ENCODE results near the gene ATP8B4. TPM values are rescaled to one million over a fixed set of nuclear protein-coding genes. Genes with fewer than 3 reads are reported as not detected.

Gene ATP8B4
- total and polyA plus RNA-seq, 2 of the 8 experiments (the other 6 are each of a cell fraction or from before 2014, with no cell fraction given): 0.17 to 0.24 TPM

DNA sequence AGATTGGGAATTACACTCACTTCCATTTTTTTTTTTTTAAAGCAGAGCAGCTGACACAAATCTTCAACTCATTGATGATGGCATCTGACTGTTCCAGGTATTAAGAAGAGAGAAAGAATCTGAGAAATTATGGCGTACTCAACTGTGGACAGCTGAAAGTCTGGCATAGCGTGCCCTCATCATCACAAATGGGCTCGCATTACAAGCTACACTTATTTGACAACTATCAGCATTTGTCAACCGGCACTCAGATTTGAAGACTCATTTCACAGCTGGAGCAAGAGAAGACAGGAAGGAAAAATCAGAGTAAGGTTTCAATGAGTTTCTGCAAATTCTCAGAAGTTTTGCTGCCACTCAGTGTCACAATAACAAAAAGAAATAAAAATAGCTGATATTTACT lies 235.9 kb downstream of the ATP8B4 start:
- no peak overlapping the region for H2AK5ac ChIP-seq (ENCODE audit: low read depth, low read length)
- no peak overlapping the region for H3K9ac ChIP-seq (replicated peaks in 1 of 4; ENCODE audit: extremely low read depth in 1 of 4, low read depth in 3 of 4, low read length in 3 of 4)
- no peaks in the 10 kb centered on the region for H3K27me3 ChIP-seq (replicated peaks in 1 of 4; ENCODE audit: control insufficient read depth in 3 of 4, extremely low read depth in 1 of 4, insufficient read depth in 3 of 4, low read length in 3 of 4)
- ChIA-PET POLR2A (ENCODE audit: partially characterized antibody) (no interaction called here), CTCF (ENCODE audit: partially characterized antibody) (interaction anchor here (0.7 to 2.8 kb wide), 5 partner anchors 28 to 798 kb away, joined by 3 to 9 read pairs (median 3); no protein-coding TSS in a partner anchor)
- no peak overlapping the region for H3K4ac ChIP-seq (replicated peaks; ENCODE audit: insufficient read length, low read depth, low read length)
- no peak for DNase-seq (ENCODE audit: low read depth in 1 of 2, low spot score in 2 of 2)
- H3K56ac ChIP-seq (replicated peaks; ENCODE audit: insufficient read length, low read depth, low read length): no peak overlapping the region
- H3K4me2 ChIP-seq (ENCODE audit: insufficient read depth in 1 of 2, low read depth in 2 of 2, low read length in 2 of 2): no peak overlapping the region
- no peak overlapping the region for H2BK15ac ChIP-seq (ENCODE audit: low read length)
- no peak overlapping the region for H4K8ac ChIP-seq (ENCODE audit: extremely low read depth, insufficient read depth, low read length)
- H3K36me3 ChIP-seq (ENCODE audit: control insufficient read depth in 2 of 4, insufficient read depth in 4 of 4, low read length in 3 of 4): no peaks in the 10 kb centered on the region
- H3K9me3 ChIP-seq (ENCODE audit: insufficient read depth in 2 of 2, low read depth in 1 of 2, low read length in 1 of 2): no peaks in the 10 kb centered on the region
- peaks cover 0 to 5% (median 0%) of the 10 kb centered on the region in 4 experiments; a peak in 3 of 7 replicates for H3K4me1 ChIP-seq (replicated peaks in 1 of 4; ENCODE audit: control insufficient read depth in 3 of 4, insufficient read depth in 4 of 4, low read length in 3 of 4)
- no peaks in the 10 kb centered on the region for H3K79me2 ChIP-seq (ENCODE audit: control insufficient read depth in 1 of 2, insufficient read depth in 2 of 2, low read length in 2 of 2)
- H3K4me3 ChIP-seq (ENCODE audit: extremely low read depth in 1 of 4, insufficient read depth in 2 of 4, low read depth in 3 of 4, low read length in 4 of 4): no peak overlapping the region
- H2BK120ac ChIP-seq (replicated peaks; ENCODE audit: low read depth, low read length): no peak overlapping the region
- FAIRE-seq: no peak
- no peak overlapping the region for H4K5ac ChIP-seq (ENCODE audit: insufficient read length, low read depth, low read length)
- no peak overlapping the region for H3K18ac ChIP-seq (ENCODE audit: extremely low read depth, low read length)
- H2BK20ac ChIP-seq (ENCODE audit: low read length): no peak overlapping the region
- H4K91ac ChIP-seq (replicated peaks; ENCODE audit: insufficient read length, low read length): no peak overlapping the region
- H4K20me1 ChIP-seq (replicated peaks in 1 of 2; ENCODE audit: control insufficient read depth in 1 of 2, insufficient read depth in 2 of 2, low read length in 2 of 2): no peaks in the 10 kb centered on the region
- H3K14ac ChIP-seq (ENCODE audit: insufficient read length): no peak overlapping the region
- H3K23me2 ChIP-seq (ENCODE audit: low read depth, low read length): no peaks in the 10 kb centered on the region
- H2BK12ac ChIP-seq (ENCODE audit: low read depth, low read length): no peak overlapping the region
- 89% methylated on average over 4 of the region's 4 CpGs; no CpG with 5 or more reads in 1 of the 2 experiments for WGBS, 2 experiments (ENCODE audit: extremely low coverage in 1 of 2, insufficient coverage in 1 of 2, insufficient read length in 1 of 2, insufficient replicate concordance in 2 of 2, low coverage in 1 of 2, low lambda C conversion rate in 2 of 2, missing lambda C conversion rate in 1 of 2)
- H3K23ac ChIP-seq (ENCODE audit: insufficient read length): no peak overlapping the region
- no peak overlapping the region for H2AFZ ChIP-seq (ENCODE audit: low read length)
- no peaks in the 10 kb centered on the region for H3K79me1 ChIP-seq (ENCODE audit: low read depth, low read length)
- H3K27ac ChIP-seq (ENCODE audit: low read depth, low read length): no peak overlapping the region
- no peak overlapping the region for H2BK5ac ChIP-seq (ENCODE audit: low read depth, low read length)
- TF ChIP-seq, protein P1, sequence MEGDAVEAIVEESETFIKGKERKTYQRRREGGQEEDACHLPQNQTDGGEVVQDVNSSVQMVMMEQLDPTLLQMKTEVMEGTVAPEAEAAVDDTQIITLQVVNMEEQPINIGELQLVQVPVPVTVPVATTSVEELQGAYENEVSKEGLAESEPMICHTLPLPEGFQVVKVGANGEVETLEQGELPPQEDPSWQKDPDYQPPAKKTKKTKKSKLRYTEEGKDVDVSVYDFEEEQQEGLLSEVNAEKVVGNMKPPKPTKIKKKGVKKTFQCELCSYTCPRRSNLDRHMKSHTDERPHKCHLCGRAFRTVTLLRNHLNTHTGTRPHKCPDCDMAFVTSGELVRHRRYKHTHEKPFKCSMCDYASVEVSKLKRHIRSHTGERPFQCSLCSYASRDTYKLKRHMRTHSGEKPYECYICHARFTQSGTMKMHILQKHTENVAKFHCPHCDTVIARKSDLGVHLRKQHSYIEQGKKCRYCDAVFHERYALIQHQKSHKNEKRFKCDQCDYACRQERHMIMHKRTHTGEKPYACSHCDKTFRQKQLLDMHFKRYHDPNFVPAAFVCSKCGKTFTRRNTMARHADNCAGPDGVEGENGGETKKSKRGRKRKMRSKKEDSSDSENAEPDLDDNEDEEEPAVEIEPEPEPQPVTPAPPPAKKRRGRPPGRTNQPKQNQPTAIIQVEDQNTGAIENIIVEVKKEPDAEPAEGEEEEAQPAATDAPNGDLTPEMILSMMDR (IDR thresholded peaks at IDR 0.05; ENCODE audit: control extremely low read depth in 1 of 3, insufficient read depth in 1 of 3, low read depth in 1 of 3, low read length in 3 of 3): no peak
- TF ChIP-seq TBP (IDR thresholded peaks at IDR 0.05; ENCODE audit: low read depth, low read length): no peak
- TF ChIP-seq HDAC6 (IDR thresholded peaks at IDR 0.05; ENCODE audit: low read depth, low read length): no peak
- TF ChIP-seq, protein P2, sequence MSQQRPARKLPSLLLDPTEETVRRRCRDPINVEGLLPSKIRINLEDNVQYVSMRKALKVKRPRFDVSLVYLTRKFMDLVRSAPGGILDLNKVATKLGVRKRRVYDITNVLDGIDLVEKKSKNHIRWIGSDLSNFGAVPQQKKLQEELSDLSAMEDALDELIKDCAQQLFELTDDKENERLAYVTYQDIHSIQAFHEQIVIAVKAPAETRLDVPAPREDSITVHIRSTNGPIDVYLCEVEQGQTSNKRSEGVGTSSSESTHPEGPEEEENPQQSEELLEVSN (IDR thresholded peaks at IDR 0.05): no peak
- no peak for TF ChIP-seq JUND (IDR thresholded peaks at IDR 0.05; ENCODE audit: low read length)
- no peak for TF ChIP-seq BRCA1 (IDR thresholded peaks at IDR 0.05; ENCODE audit: low read depth, low read length)
- no peak for TF ChIP-seq SIX5 (IDR thresholded peaks at IDR 0.05; ENCODE audit: low read depth, low read length)
- TF ChIP-seq SP4 (IDR thresholded peaks at IDR 0.05; ENCODE audit: low read length): no peak
- TF ChIP-seq RNF2 (IDR thresholded peaks at IDR 0.05; ENCODE audit: borderline replicate concordance, low read depth, low read length, missing control alignments, poor library complexity, severe bottlenecking): no peak
- no peak for TF ChIP-seq CBX8 (IDR thresholded peaks at IDR 0.05; ENCODE audit: borderline replicate concordance, low read depth, low read length)
- no peak for TF ChIP-seq RAD21 (IDR thresholded peaks at IDR 0.05 in 1 of 2, conservative IDR thresholded peaks at IDR 0.05 in 1 of 2; ENCODE audit: low read depth in 2 of 2, low read length in 2 of 2)
